GM21390 (cell line): Measurements from ENCODE around the gene FAM222A.

Source experiments
- ATAC-seq: cut with Tn5 transposase; IDR thresholded peaks from one replicate; pipeline ENCODE4 v1.9.1; 2021; ENCODE audit not compliant: unreplicated experiment

FAM222A gene

GRCh38 chr12:109736552-109737108, 23.0 kb downstream of the FAM222A start:
- ATAC-seq: no peak

- no peak for ATAC-seq
These were observed 23.5 kb downstream of the FAM222A start for GRCh38 chr12:109737126-109737525.

DNA sequence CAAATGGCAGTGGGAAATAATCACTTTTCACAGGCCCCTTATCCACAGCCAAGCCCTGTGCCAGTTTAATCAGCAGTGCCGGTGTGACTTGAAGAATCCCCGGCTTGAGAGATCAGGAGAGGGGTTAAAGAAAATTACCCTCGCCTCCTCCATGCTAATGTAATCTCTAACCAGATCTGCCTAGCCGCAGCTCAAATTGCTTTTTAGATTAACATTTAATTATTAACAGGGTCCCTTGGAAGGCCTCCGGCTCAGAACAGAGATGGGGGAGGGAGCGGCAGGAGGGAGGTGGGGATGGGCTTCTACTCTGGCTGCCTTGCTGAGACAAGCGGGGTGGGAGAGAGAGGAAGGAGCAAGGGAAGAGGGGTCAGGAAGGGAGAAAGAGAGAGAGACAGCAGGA, 24.0 kb downstream of the FAM222A start:
- no peak for ATAC-seq

DNA sequence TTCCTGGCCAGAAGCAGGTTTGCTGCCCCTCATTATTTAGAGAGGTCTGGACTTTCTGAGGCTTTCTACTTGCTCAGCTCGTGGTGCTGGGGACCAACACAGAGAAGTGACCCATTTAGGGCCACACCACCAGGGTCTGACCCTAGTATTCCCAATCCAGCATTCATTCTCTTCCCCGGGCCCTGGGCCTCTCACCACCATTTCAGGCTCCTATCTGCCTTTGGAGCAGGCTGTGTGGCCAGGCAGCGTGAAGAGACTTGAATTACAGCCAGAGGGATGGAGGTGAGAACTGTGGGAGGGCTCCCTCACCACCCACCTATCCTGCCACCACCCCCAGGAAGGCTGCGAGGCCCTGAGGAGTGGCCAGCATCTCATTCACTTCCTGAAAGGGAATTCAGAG, 24.6 kb downstream of the FAM222A start:
- no peak for ATAC-seq

GRCh38 chr12:109738878-109739665, 25.4 kb downstream of the FAM222A start:
- ATAC-seq: no peak

GRCh38 chr12:109739747-109740693, 26.4 kb downstream of the FAM222A start:
- no peak for ATAC-seq

- no peak for ATAC-seq
These were observed 27.1 kb downstream of the FAM222A start for GRCh38 chr12:109740694-109741245.

DNA sequence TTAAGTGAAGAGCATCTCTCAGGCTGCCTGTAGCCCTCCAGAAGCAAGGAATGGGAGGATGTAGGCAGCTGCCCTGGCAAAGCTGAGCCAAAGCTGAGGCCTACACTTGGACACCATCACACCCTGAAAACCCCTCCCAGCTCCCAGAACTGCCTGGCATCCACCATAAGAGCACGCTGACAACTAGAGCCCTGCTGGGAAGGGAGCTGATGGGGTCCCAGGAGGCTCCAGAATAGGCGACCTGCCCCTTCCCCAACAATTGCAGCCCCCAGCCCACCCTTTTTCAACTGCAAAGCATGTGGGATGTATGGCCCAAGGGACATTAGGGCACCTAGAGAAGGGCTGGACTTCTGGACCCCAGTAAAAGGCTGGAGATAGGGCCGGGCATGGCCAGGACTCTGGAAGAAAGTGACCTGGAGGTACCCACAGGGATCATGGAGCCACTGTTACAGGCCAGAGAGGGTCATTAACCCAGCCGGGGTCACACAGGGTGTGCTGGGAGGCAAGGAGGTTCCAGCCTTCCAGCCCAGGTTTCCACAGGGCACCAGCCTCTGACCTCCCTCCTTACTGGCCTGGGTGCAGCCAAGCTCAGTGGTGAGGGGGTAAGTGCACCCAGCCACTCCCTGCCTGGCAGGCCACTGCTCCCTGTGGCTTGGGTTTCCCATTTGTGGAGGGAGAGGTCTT, 27.8 kb downstream of the FAM222A start:
- ATAC-seq: no peak

DNA sequence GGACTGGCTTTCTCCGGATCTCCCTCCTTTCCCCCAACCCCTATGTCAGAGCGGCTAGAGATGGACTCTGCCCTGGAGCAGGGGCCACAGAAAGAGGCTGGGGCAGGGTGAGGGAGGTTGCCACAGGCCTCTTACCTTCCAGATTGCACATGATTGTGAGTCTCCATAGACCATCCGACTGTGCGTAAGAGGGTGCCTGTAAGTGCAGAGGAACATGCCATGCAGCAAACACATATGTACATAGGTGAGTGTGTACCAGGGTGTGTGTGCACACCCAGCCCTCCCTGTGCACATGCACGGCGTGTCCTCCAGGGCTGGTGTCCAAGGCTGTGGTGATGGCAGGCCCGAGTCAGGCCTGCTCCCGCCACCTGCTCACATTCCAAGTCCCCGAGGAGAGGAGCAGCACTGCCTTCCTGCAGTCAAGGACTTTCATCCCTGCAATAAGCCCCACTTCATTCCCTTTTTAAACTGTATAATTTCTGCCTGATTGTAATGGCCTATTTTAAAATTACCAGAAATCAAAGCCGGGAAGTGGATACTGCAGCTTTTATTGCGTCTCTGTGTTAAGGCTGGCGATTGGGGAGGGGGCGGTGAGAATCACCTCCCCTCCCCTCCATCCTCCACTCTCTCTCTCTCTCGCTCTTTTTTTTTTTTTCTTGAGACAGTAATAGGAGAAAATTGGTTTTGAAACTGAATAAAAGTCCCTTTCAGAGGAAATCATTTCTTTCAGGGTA, 28.5 kb downstream of the FAM222A start:
- no peak for ATAC-seq

GRCh38 chr12:109743076-109743910, 29.7 kb downstream of the FAM222A start:
- no peak for ATAC-seq

DNA sequence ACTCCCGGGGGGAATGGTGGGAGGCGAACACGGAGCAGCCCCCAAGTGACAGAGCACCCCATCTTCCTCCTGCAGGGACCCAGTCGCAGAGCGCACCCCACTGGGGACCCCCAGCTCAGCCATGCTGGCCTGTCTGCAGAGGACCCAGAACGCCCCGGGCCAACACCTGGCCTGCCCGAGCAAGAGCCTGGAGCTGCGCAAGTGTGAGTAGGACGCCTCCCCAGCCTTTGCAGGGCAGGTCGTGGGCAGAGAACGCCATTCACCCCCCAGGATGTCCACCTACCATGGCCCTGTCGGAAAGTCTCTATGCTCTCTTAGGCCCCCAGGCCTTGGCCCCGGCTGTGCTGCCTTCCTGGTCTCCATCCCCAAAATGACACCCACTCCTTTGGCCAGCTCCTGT, 30.4 kb downstream of the FAM222A start:
- no peak for ATAC-seq

DNA sequence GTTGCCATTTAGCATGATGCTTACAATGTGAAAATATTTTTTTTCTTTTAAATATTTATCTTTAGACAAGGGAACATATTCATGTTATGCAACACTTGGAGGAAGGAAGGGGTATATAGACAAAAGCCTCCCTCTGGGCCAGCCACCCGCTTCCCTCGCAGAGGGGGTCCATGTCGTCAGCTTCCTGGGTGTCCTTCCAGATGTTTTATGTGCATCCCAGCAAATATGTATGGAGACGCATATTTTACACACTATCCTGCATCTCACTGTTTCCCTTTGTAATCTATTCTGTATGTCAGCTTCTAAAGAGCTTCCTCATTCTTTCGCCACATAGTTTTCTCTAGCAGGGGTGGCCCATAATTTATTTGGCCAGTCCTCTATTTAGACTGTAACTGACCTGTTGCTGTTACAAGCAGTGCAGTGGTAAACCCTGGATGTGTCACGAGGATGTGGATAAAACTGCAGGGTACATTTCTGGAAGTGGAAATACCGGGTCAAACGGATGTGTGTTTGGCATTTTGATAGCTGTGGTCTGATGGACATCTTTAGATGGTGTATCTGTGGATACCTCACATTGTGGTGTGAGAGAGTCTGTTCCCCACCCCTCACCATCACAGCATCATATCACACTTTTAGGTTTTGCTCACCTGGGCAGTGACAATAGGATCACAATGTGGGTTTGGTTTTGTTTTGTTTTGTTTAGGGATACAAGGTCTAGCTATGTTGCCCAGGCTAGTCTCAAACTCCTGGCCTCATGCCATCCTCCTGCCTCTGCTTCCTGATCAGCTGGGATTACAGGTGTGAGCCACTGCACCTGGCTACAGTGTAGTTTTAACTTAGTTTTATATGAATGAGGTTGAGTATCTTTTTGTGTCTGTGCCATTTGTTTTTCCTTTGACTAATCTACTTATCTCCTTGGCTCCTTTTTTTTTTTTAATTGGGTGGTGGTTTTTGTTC, 31.6 kb downstream of the FAM222A start:
- no peak for ATAC-seq

GRCh38 chr12:109752117-109753053, 38.8 kb downstream of the FAM222A start:
- no peak for ATAC-seq

- ATAC-seq: no peak
These were observed 39.4 kb downstream of the FAM222A start for GRCh38 chr12:109753054-109753401.

GRCh38 chr12:109753959-109754358, 40.3 kb downstream of the FAM222A start:
- ATAC-seq: no peak

DNA sequence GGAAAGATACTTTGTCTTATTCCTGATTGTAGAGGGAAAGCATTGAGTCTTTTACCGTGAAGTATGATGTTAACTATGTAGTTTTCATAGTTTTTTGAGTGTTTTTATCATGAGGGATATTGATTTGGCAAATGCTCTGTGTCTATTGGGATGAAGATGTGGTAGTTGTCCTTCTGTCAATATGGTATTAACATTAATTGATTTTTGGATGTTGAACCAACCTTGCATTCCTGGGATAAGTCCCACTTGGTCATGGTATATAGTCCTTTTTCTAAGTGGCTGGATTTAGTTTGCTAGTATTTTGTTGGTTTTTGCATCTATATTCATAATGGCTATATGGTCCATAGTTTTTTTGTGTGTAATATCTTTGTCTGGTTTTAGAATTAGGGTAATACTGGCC, 42.8 kb downstream of the FAM222A start:
- no peak for ATAC-seq

GRCh38 chr12:109757671-109758265, 44.1 kb downstream of the FAM222A start:
- no peak for ATAC-seq
